Measurements from ENCODE around the gene PRDM2.
A peak's percentile ranks its signal among the peaks of the same experiment; 100 is the strongest.

The PRDM2 gene

DNA sequence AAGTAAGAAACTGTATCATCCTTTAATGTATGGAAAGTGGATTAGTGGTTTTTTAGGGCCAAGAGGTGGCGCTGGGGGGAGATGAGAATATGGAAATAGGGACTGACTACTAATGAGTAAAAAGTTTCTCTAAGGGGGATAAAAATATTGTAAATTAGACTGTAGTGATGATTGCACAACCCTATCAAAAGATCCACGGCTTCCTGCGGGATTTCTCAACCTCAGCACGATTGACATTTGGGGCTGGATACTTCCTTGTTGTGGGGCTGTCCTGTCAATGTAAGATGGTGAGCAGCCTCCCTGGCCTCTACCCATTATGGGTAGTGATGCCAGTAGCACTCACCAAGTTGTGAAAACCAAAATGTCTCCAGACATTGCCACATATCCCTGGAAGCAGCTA, 36.0 kb upstream of the PRDM2 start:
- in situ Hi-C loops (cut with MboI; ENCODE audit: low sequenced_read_pairs, unreplicated experiment) = loop anchor here (10.0 to 25.0 kb wide), 2 partner anchors 141 to 298 kb away; no protein-coding TSS in a partner anchor
- no peak for DNase-seq (ENCODE audit: low spot score)
- no peak for TF ChIP-seq CTCF (IDR thresholded peaks at IDR 0.05; ENCODE audit: borderline replicate concordance, control extremely low read depth, extremely low read depth, insufficient read depth, missing control alignments)

DNA sequence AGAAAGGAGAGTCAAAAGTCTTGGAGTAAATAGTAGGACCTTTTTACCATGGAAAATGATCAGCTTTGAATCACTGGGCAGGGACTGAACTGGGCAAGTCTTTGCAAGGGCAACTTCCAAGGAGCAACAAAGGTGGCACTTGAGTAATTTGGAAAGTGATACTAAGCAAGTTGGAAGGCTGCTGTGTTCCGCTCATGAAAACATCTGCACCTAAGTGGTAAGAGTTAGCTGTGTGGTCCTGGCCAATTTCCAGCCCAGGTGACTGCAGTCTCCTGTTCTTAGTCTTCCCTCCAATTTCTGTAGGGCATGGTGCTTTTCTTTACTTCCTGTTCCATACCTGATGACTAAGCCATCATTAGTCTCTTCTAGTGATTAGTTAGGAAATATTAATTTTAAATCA, 35.5 kb upstream of the PRDM2 start:
- DNase-seq (ENCODE audit: low spot score) = peak; percentile 29
- in situ Hi-C loops (cut with MboI; ENCODE audit: low sequenced_read_pairs, unreplicated experiment) = loop anchor here (10.0 to 25.0 kb wide), 2 partner anchors 140 to 298 kb away; no protein-coding TSS in a partner anchor
- no peak for TF ChIP-seq CTCF (IDR thresholded peaks at IDR 0.05; ENCODE audit: borderline replicate concordance, control extremely low read depth, extremely low read depth, insufficient read depth, missing control alignments)

DNA sequence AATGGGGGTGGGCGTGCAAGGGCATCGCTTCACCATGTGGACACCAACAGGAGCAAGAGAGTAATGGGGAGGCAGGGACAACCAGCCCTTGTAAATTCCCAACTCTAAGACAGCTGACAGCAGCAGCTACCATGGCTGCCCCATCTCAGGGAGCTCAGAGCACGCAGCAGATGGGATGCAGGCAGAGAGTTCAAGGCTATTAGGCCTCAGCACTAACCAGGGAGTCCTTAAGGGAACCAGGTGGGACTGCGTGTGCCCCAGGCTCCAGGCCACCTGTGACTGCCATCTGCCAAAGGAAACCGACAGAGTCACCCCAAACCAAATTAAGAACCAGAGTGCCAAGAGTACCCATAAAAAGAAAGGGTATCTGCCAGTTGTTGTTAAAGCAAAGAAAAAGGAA, 33.7 kb upstream of the PRDM2 start:
- in situ Hi-C loops (cut with MboI; ENCODE audit: low sequenced_read_pairs, unreplicated experiment) = loop anchor here (10.0 to 25.0 kb wide), 2 partner anchors 138 to 296 kb away; no protein-coding TSS in a partner anchor
- TF ChIP-seq CTCF (IDR thresholded peaks at IDR 0.05; ENCODE audit: borderline replicate concordance, control extremely low read depth, extremely low read depth, insufficient read depth, missing control alignments) = no peak
- no peak for DNase-seq (ENCODE audit: low spot score)

- peak; percentile 64 for DNase-seq (ENCODE audit: low spot score)
- in situ Hi-C loops (cut with MboI; ENCODE audit: low sequenced_read_pairs, unreplicated experiment) = loop anchor here (10.0 to 25.0 kb wide), 2 partner anchors 137 to 295 kb away; no protein-coding TSS in a partner anchor
- no peak for TF ChIP-seq CTCF (IDR thresholded peaks at IDR 0.05; ENCODE audit: borderline replicate concordance, control extremely low read depth, extremely low read depth, insufficient read depth, missing control alignments)
Measured at GRCh38 chr1:13667691-13668090, 32.3 kb upstream of the PRDM2 start.

DNA sequence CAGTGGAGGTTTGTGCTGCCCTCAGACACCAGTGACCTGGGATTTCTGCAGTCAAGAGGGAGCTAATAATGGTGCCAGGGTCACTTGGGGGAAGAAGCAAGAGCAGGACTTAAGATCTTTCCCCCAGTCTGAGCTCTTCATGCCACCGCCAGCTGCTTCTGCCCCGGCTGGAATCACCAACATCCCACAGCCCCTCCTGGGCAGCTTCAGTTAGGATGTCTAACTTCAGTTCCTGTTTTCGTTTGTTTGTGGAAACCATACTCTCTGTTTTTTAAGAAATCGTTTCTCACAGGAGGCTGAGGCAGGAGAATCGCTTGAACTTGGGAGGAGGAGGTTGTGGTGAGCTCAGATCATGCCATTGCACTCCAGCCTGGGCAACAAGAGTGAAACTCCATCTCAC, 25.6 kb upstream of the PRDM2 start:
- no peak for DNase-seq (ENCODE audit: low spot score)
- in situ Hi-C loops (cut with MboI; ENCODE audit: low sequenced_read_pairs, unreplicated experiment) = loop anchor here (25.0 kb wide), 1 partner anchor 288 kb away; no protein-coding TSS in a partner anchor
- TF ChIP-seq CTCF (IDR thresholded peaks at IDR 0.05; ENCODE audit: borderline replicate concordance, control extremely low read depth, extremely low read depth, insufficient read depth, missing control alignments) = no peak

DNA sequence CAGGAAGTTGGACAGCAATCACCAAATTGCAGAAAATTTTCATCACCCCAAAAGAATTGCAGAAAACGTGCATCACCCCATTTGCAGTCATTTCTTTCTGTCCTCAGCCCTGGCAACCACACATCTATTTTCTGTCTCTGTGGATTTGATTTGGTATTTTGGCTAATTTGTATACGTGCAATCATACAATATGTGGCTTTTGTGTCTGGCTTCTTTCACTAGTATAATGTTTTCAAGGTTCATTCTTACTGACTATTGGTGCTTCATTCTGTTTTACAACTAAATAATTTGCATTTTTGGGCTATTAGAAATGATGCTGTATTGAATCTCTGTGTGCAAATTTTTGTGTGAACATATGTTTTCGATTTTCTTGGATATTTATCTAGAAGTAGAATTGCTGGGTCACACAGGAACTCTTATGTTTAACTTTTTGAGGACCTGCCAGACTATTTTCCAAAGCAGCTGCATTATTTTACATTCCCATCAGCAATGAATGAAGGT, 24.8 kb upstream of the PRDM2 start:
- in situ Hi-C loops (cut with MboI; ENCODE audit: low sequenced_read_pairs, unreplicated experiment) = no loop called here
- DNase-seq (ENCODE audit: low spot score) = no peak
- no peak for TF ChIP-seq CTCF (IDR thresholded peaks at IDR 0.05; ENCODE audit: borderline replicate concordance, control extremely low read depth, extremely low read depth, insufficient read depth, missing control alignments)

Measured in GM13976 (cell line).